Pancreas (tissue), 10 donors: ENCODE data around the gene LRMDA. TPM values are rescaled to one million over a fixed set of nuclear protein-coding genes. Genes with fewer than 3 reads are reported as not detected.
A peak's percentile ranks its signal among the peaks of the same experiment; 100 is the strongest.

Experiments used
- ATAC-seq, 4 donors: fragments of 200-7000 bp; cut with Tn5 transposase; one replicate each; pipeline versions ENCODE4 v1.8.0 to v1.9.1; 2020; ENCODE audit warnings: mild to moderate bottlenecking in 4 of 4, moderate library complexity in 4 of 4
- DNase-seq, 6 donors: peaks; one replicate each; pipeline ENCODE4 v3.0.0-alpha.2; 2020
- FAIRE-seq: peaks from 2 replicates; lab custom pipeline; 2012; peaks lifted over from hg19 to GRCh38; lab: Jason Lieb, UNC
- H3K27ac ChIP-seq, 4 donors: fragments of 200-600 bp; sonication (generic); 1 replicate in 3 of 4; 2 replicates in 1 of 4; pipeline versions ENCODE4 v1.5.0 to v1.8.0; 2020
- H3K27me3 ChIP-seq, 4 donors: fragments of 200-600 bp; one replicate each; pipeline ENCODE4 v1.8.0; 2021
- H3K36me3 ChIP-seq, 3 donors: fragments of 200-600 bp; sonication (generic) in 1 of 3; one replicate each; pipeline versions ENCODE4 v1.5.0 to v1.8.0; 2020 to 2021
- H3K4me1 ChIP-seq, 3 donors: fragments of 200-600 bp; one replicate each; pipeline ENCODE4 v1.8.0; 2021
- H3K4me3 ChIP-seq, 4 donors: fragments of 200-600 bp; sonication (generic) in 2 of 4; one replicate each; pipeline versions ENCODE4 v1.5.0 to v1.8.0; 2020 to 2021
- H3K9me3 ChIP-seq, 4 donors: fragments of 200-600 bp; one replicate each; pipeline ENCODE4 v1.8.0; 2021
- WGBS, 2 donors: extraction: QIAGEN DNeasy Blood & Tissue Kit; methylation state at CpG; one replicate each; pipeline ENCODE4 v1.1.7; 2013; 5-methylcytosine and 5-hydroxymethylcytosine counted together
- intact Hi-C, 3 donors: fragments of 100-400 bp; cut with DNase I; formaldehyde crosslinking; loops; one replicate each; pipeline versions ENCODE4 v1.11.1 to v1.14.2; 2022
- polyA plus RNA-seq, 2 donors: library from polyadenylated mRNA; stranded (reverse); fragments of 200-250 nt; gene quantifications; one replicate each; pipeline ENCODE4 v1.2.3, GENCODE V29; 2013
- total RNA-seq, 6 donors: library from RNA; stranded (reverse); fragmentation: NEBNext Ultra II Directional in 4 of 6; extraction: Animal tissue kit (Norgen Biotek cat#: 25700) in 4 of 6; gene quantifications; one replicate each; pipeline versions ENCODE4 v1.2.1 to v1.2.4, GENCODE V29; 2021 to 2023
- TF ChIP-seq, protein P1 (sequence below), 4 donors: fragments of 200-600 bp; sonication (generic) in 3 of 4; IDR thresholded peaks; one replicate each; pipeline versions ENCODE4 v1.5.0 to v1.8.0; 2021; ENCODE audit warnings: antibody characterized with exemption in 4 of 4
- donor health status: healthy with polysubstance abuse.
- donor health status: DM: no; HTN: no; CAD: no; lungs with moderate emphysema.
- donor health status: DM: no; HTN: no; CAD: no.
- donor health status: control.
- donor health status: control.
- donor health status: Bipolar disorder and iron deficiency.
- donor health status: DM: yes; HTN: yes; CAD: no.
- donor health status: DM: no; HTN: no; CAD: no.
- donor health status: DM: no; HTN: no; CAD: no.
- donor health status: DM: yes; HTN: yes; CAD: no.

Gene LRMDA
- total and polyA plus RNA-seq, 8 donors, result 4.6 to 21.2 (median 13.4) TPM

DNA sequence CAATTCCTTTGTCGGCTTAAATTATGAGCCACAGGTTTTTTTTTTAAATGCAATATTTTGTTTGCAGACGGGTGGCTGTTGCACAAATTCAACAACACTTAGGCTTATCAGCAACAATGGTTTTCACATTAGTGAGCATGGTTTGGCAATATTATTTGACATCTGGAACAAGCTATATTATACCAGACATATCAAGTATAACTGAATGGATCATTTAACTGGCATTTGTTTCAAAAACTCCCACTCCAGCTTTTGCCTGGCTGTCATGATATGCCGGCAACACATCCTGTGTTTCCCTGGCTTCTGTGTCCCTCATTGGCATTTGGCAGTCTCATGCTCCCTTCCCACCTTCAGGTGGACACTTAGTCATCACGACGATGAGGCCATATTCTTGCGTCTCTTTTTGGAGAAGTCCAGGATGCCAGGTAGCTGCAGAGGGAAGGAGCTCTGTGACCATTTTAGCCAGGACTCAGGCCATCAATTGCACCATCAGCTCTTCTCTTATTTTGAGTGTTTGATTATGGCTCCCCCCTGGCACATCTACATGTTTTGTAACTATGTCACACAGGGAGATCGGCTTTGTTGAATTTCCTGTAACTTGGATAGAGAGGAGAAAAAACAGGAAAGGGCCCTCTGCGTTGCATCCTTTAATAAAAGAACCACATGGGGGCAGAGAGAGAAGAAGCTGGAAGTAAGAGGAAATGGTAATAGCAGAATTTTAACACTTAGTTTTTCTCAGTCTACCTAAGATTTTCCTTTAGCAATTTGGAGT is 413.9 kb downstream of the LRMDA start:
- TF ChIP-seq, protein P1, sequence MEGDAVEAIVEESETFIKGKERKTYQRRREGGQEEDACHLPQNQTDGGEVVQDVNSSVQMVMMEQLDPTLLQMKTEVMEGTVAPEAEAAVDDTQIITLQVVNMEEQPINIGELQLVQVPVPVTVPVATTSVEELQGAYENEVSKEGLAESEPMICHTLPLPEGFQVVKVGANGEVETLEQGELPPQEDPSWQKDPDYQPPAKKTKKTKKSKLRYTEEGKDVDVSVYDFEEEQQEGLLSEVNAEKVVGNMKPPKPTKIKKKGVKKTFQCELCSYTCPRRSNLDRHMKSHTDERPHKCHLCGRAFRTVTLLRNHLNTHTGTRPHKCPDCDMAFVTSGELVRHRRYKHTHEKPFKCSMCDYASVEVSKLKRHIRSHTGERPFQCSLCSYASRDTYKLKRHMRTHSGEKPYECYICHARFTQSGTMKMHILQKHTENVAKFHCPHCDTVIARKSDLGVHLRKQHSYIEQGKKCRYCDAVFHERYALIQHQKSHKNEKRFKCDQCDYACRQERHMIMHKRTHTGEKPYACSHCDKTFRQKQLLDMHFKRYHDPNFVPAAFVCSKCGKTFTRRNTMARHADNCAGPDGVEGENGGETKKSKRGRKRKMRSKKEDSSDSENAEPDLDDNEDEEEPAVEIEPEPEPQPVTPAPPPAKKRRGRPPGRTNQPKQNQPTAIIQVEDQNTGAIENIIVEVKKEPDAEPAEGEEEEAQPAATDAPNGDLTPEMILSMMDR (IDR thresholded peaks at IDR 0.05), result no peak
- Histone ChIP-seq H3K4me1 (no peaks in the 10 kb centered on the region), H3K36me3 (no peaks in the 10 kb centered on the region), H3K27me3 (no peaks in the 10 kb centered on the region), H3K27ac (no peak overlapping the region), H3K9me3 (no peaks in the 10 kb centered on the region), H3K4me3 (no peak overlapping the region)
- DNase-seq, result no peak
- 68 to 69% methylated on average over 8 of the region's 8 CpGs for WGBS, 2 donors
- ATAC-seq, result no peak
- intact Hi-C loops, result no loop called here
- FAIRE-seq, result no peak

DNA sequence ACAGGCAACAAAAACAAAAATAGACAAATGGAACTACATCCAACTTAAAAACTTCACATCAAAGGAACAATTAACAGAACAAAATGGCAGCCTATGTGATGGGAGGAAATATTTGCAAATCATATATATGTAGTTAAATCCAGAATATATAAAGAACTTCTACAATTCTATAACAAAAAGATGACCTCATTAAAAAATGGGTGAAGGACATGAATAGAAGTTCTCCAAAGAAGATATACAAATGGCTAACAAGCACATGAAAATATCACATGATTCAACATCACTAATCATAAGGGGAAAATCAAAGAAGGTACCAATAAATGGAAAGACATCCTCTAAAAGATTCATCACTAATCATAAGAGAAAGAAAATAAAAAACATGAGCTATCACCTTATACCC is 416.1 kb downstream of the LRMDA start:
- Histone ChIP-seq H3K9me3 (no peaks in the 10 kb centered on the region), H3K27me3 (no peaks in the 10 kb centered on the region), H3K27ac (no peak overlapping the region), H3K4me3 (no peak overlapping the region), H3K4me1 (no peaks in the 10 kb centered on the region), H3K36me3 (no peaks in the 10 kb centered on the region)
- no peak for ATAC-seq
- DNase-seq, result no peak
- FAIRE-seq, result no peak
- TF ChIP-seq, protein P1 (IDR thresholded peaks at IDR 0.05), result no peak
- intact Hi-C loops, result no loop called here

DNA sequence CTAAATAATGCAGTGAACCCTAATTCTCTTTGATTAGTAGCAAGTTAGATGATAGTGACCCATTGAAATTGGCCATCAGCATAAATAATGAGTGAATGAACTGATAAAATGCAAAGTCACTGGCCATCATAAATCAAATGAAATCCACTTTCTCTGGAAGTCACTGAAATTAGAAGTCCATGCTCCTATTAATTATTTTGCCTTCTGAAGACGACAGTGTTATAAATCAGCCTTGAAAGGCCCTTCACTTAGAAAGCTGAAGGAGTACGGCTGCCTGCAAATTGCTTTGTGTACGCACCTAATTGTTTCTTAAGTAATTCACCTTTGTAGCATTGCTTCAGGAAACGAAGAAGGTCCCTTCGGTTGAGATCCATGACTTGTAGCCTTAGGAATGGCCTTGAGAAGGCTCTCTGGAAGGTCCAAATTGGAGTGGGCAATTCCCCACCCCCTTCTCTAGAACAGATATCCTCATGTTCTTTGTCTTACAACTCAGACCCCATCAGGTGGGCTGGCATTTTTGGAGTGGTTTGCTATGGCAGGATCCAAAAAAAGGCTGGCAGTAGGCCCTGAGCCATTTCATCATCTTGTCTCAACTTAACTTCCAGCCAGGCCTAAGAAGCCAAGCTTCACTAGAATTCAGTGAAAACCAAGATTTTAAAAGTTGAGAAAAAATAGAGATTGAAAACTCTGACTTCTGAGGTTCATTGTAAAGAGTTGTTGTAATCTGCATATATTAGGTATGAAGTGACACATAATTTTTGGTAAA is 420.3 kb downstream of the LRMDA start:
- TF ChIP-seq, protein P1 (IDR thresholded peaks at IDR 0.05), result no peak
- no peak for FAIRE-seq
- DNase-seq, result no peak
- 89 to 90% methylated on average over 5 of the region's 5 CpGs for WGBS, 2 donors
- intact Hi-C loops, result no loop called here
- Histone ChIP-seq H3K27me3 (no peaks in the 10 kb centered on the region), H3K36me3 (no peaks in the 10 kb centered on the region), H3K4me1 (no peaks in the 10 kb centered on the region), H3K4me3 (no peak overlapping the region), H3K27ac (no peak overlapping the region), H3K9me3 (no peaks in the 10 kb centered on the region)
- ATAC-seq, result no peak

DNA sequence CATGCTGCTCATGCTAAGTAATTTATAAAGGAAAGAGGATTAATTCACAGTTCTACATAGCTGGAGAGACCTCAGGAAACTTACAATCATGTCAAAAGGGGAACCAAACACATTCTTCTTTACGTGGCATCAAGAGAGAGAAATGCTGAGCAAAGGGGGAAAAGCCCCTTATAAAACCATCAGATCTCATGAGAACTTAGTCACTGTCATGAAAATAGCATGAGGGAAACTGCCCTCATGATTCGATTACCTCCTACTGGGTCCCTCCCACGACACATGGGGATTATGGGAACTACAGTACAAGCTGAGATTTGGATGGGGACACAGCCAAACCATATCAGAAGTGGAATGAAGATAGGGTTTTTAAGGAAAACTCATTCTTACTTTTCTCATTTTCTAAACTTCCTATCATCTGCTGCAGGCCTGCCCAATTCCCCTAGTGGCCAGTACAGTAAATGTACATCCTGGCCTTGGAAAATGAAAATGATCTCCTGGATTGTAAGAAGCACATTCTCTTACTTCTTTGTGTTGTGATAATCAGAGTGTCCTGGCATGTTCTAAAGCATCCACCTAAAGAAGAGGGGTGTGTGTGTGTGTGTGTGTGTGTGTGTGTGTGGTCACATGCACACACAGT is 421.5 kb downstream of the LRMDA start:
- no peaks in the 10 kb centered on the region for H3K9me3 ChIP-seq
- intact Hi-C loops, result no loop called here
- DNase-seq, result no peak
- no peak overlapping the region for H3K4me3 ChIP-seq
- WGBS, 2 donors, result 65 to 94% methylated on average over 3 of the region's 3 CpGs
- FAIRE-seq, result no peak
- no peak overlapping the region for H3K27ac ChIP-seq
- TF ChIP-seq, protein P1 (IDR thresholded peaks at IDR 0.05), result peak in 1 of 4 donors; percentile 13
- H3K4me1 ChIP-seq, result no peaks in the 10 kb centered on the region
- peak in 1 of 4 donors; percentile 34 for ATAC-seq
- H3K27me3 ChIP-seq, result no peaks in the 10 kb centered on the region
- H3K36me3 ChIP-seq, result no peaks in the 10 kb centered on the region
